NCI-H774 (cell line): ENCODE measurements around the gene ATP2C2.

Source experiments
- DNase-seq: peaks from one replicate; lab custom pipeline; 2025; lab: John Stamatoyannopoulos, UW

The ATP2C2 gene

GRCh38 chr16:84497418-84498222 is 129.3 kb downstream of the ATP2C2 start:
- DNase-seq = no peak

- no peak for DNase-seq
These were observed 129.9 kb downstream of the ATP2C2 start for GRCh38 chr16:84498223-84498610.

- DNase-seq = no peak
These were observed 130.7 kb downstream of the ATP2C2 start for GRCh38 chr16:84498859-84499620.

- no peak for DNase-seq
These were observed 131.3 kb downstream of the ATP2C2 start for GRCh38 chr16:84499638-84500037.

- no peak for DNase-seq
These were observed 132.2 kb downstream of the ATP2C2 start for GRCh38 chr16:84500531-84500930.

GRCh38 chr16:84501077-84501735 is 132.9 kb downstream of the ATP2C2 start:
- no peak for DNase-seq

GRCh38 chr16:84502075-84502474 is 133.7 kb downstream of the ATP2C2 start:
- DNase-seq = no peak

GRCh38 chr16:84502581-84502980 is 134.2 kb downstream of the ATP2C2 start:
- no peak for DNase-seq

GRCh38 chr16:84503751-84504395 is 135.5 kb downstream of the ATP2C2 start:
- DNase-seq = no peak

- DNase-seq = no peak
These were observed 136.3 kb downstream of the ATP2C2 start, which contains the start of gene MEAK7 for GRCh38 chr16:84504420-84505248. Gene MEAK7 (minus strand): TSS chr16:84504659. CDS start chr16:84498086, 6,573 bp downstream.

- DNase-seq = no peak
These were observed 137.2 kb downstream of the ATP2C2 start for GRCh38 chr16:84505249-84506187.

GRCh38 chr16:84507011-84507982 is 139.0 kb downstream of the ATP2C2 start:
- DNase-seq = no peak

- DNase-seq = no peak
These were observed 140.2 kb downstream of the ATP2C2 start for GRCh38 chr16:84508502-84508901.

- no peak for DNase-seq
These were observed 141.0 kb downstream of the ATP2C2 start for GRCh38 chr16:84509032-84509950.

GRCh38 chr16:84511180-84511800 is 143.0 kb downstream of the ATP2C2 start:
- peak; percentile 37 for DNase-seq

- no peak for DNase-seq
These were observed 143.5 kb downstream of the ATP2C2 start for GRCh38 chr16:84511831-84512230.

- no peak for DNase-seq
These were observed 144.8 kb downstream of the ATP2C2 start for GRCh38 chr16:84513123-84513522.
